Measurements from ENCODE around the gene LSM5. TPM values are rescaled to one million over a fixed set of nuclear protein-coding genes. Genes with fewer than 3 reads are reported as not detected.
A peak's percentile ranks its signal among the peaks of the same experiment; 100 is the strongest.

LSM5 gene
- total and polyA plus RNA-seq, 9 of the 15 experiments (the other 6 are each of a cell fraction or from before 2014, with no cell fraction given), result 36.3 to 620 (median 186) TPM

- TF ChIP-seq ZNF695 (CRISPR knock-in tag; IDR thresholded peaks at IDR 0.05) (no peak), THRAP3 (IDR thresholded peaks at IDR 0.05; ENCODE audit: borderline replicate concordance) (no peak), PRMT5 (CRISPR knock-in tag; IDR thresholded peaks at IDR 0.05) (no peak), POLR2H (tag; IDR thresholded peaks at IDR 0.05; ENCODE audit: low read depth) (no peak; the same call in 1 of the 2 replicates), HMGN3 (IDR thresholded peaks at IDR 0.05; ENCODE audit: borderline replicate concordance, extremely low read depth, insufficient read length, low read depth, low read length) (peak; percentile 87), CBFB (CRISPR knock-in tag; IDR thresholded peaks at IDR 0.05) (no peak), PURB (CRISPR knock-in tag; IDR thresholded peaks at IDR 0.05; ENCODE audit: low read depth) (no peak), ZNF444 (CRISPR knock-in tag; IDR thresholded peaks at IDR 0.05) (no peak), TAF1 (IDR thresholded peaks at IDR 0.05; ENCODE audit: control insufficient read depth, extremely low read depth, insufficient read depth, low read length, severe bottlenecking) (peak; percentile 76), ZFX (CRISPR knock-in tag; IDR thresholded peaks at IDR 0.05) (peak; percentile 97), ZNF395 (CRISPR knock-in tag; IDR thresholded peaks at IDR 0.05) (peak; percentile 63; the same call in 1 of the 2 replicates), KLF1 (tag; IDR thresholded peaks at IDR 0.05) (no peak), PYGO2 (tag; IDR thresholded peaks at IDR 0.05) (no peak), PKNOX1 (IDR thresholded peaks at IDR 0.05) (peak; percentile 85), ZNF431 (CRISPR knock-in tag; IDR thresholded peaks at IDR 0.05) (peak; percentile 68; the same call in 1 of the 2 replicates), SIX5 (IDR thresholded peaks at IDR 0.05; ENCODE audit: borderline replicate concordance in 1 of 2, insufficient read depth in 1 of 2, low read depth in 1 of 2, low read length in 2 of 2) (no peak), ZNF586 (CRISPR knock-in tag; conservative IDR thresholded peaks at IDR 0.05) (no peak), DIDO1 (tag; IDR thresholded peaks at IDR 0.05; ENCODE audit: low read depth) (no peak), BACH1 (tag; IDR thresholded peaks at IDR 0.05) (no peak), CBX2 (IDR thresholded peaks at IDR 0.05; ENCODE audit: insufficient read depth, low read length, poor library complexity, severe bottlenecking) (no peak), CCNT2 (IDR thresholded peaks at IDR 0.05; ENCODE audit: borderline replicate concordance, extremely low read depth, insufficient read length, low read depth, low read length) (peak; percentile 86), ZNF165 (CRISPR knock-in tag; IDR thresholded peaks at IDR 0.05; ENCODE audit: borderline replicate concordance) (no peak), HNRNPH1 (optimal IDR thresholded peaks at IDR 0.05; ENCODE audit: low read depth, low read length) (no peak), KLF10 (CRISPR knock-in tag; IDR thresholded peaks at IDR 0.05) (no peak)
Measured at GRCh38 chr7:32495298-32496051, 5.3 kb upstream of the LSM5 start, which contains the start of gene AVL9 (continued).

Measured in K562 (cell line).